Kidney epithelial cell (primary cell): ENCODE data around the gene DDX46. TPM values are rescaled to one million over a fixed set of nuclear protein-coding genes. Genes with fewer than 3 reads are reported as not detected.
"Not testable (repeated sequence)": the region's sequence is repeated elsewhere in the genome, so short reads cannot be mapped to it uniquely, and the experiment has no call there.

Experiments used
- DNase-seq: peaks from one replicate; pipeline ENCODE4 v3.0.0-alpha.2; 2010; ENCODE audit warnings: low read depth
- H3K27me3 ChIP-seq: 2 replicates; pipeline ENCODE4 v1.6.0; 2011; ENCODE audit warnings: low read length; ENCODE audit not compliant: control insufficient read depth, insufficient read depth
- H3K36me3 ChIP-seq: 2 replicates; pipeline ENCODE4 v1.5.1; 2011; ENCODE audit warnings: low read length; ENCODE audit not compliant: control insufficient read depth, insufficient read depth
- H3K4me3 ChIP-seq: 2 replicates; pipeline ENCODE4 v1.5.1; 2011; ENCODE audit warnings: low read depth, mild to moderate bottlenecking, control low read depth, low read length
- total RNA-seq: library from RNA; depleted of rRNA; stranded (reverse); fragments of >200 nt; gene quantifications from 2 replicates; pipeline ENCODE4 v1.2.3, GENCODE V29; 2015
- TF ChIP-seq, protein P1 (sequence below): IDR thresholded peaks from 2 replicates; pipeline ENCODE4 v1.5.1; 2011; ENCODE audit warnings: mild to moderate bottlenecking, moderate library complexity, low read length, control low read depth, inconsistent platforms; ENCODE audit not compliant: insufficient read depth, poor library complexity, severe bottlenecking

Gene DDX46
- total RNA-seq, 1 donor from 2014 or later, result 16.2 TPM

DNA sequence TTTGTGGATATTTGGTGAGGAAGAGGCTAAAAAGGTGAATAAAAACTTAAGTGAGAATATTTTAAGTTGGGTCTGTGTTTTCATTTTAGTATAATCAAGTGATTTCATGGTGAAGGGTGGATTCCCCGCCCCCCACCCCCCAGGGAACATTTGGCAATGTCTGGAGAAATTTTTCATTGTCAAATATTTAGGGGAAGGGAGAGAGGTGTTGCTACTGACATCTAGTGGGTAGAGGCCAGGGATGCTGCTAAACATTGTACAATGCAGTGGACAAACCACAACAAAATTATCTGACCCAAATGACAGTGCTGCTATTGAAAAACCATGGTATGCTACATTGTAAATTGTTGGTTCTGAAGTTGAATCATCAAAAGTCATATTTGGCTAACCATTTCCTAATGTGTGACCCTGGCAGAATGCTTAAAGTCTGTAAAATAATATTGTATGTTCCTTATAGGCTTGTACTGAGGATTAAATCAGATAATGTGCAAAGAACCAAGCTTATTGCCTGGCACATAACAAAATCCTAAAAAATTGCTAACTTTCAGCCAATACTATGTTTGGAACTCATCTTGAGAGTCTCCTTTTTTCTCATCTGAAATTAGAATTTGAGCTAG lies 92.8 kb downstream of the DDX46 start:
- Histone ChIP-seq H3K4me3 (no peak overlapping the region), H3K27me3 (no peaks in the 10 kb centered on the region), H3K36me3 (peaks cover 3% of the 10 kb centered on the region)
- no peak for DNase-seq
- TF ChIP-seq, protein P1, sequence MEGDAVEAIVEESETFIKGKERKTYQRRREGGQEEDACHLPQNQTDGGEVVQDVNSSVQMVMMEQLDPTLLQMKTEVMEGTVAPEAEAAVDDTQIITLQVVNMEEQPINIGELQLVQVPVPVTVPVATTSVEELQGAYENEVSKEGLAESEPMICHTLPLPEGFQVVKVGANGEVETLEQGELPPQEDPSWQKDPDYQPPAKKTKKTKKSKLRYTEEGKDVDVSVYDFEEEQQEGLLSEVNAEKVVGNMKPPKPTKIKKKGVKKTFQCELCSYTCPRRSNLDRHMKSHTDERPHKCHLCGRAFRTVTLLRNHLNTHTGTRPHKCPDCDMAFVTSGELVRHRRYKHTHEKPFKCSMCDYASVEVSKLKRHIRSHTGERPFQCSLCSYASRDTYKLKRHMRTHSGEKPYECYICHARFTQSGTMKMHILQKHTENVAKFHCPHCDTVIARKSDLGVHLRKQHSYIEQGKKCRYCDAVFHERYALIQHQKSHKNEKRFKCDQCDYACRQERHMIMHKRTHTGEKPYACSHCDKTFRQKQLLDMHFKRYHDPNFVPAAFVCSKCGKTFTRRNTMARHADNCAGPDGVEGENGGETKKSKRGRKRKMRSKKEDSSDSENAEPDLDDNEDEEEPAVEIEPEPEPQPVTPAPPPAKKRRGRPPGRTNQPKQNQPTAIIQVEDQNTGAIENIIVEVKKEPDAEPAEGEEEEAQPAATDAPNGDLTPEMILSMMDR, result peak; percentile 51

- not testable (repeated sequence) for DNase-seq, H3K36me3 ChIP-seq, H3K4me3 ChIP-seq, H3K27me3 ChIP-seq
These were observed 97.9 kb downstream of the DDX46 start for GRCh38 chr5:134856465-134856864.

DNA sequence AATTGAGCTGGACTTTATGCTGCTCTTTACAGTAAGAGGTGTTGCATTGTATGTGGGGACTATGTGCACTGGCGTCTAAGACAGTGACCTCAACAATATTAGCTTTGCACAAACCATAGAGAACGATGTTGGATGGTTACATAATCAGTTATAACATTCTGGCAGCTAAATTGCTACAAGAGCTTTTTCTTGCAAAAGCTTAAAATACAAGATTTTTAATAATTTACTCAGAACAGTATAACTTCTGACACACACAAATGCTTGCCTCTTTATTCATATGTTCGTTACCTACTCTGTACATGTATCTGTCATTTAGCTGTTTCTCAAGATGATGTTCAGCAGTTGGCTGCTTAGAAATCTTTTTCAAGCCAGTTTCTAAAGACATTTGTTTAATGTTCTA lies 98.8 kb downstream of the DDX46 start:
- Histone ChIP-seq H3K27me3 (no peaks in the 10 kb centered on the region), H3K36me3 (peaks cover 4% of the 10 kb centered on the region), H3K4me3 (no peak overlapping the region)
- no peak for DNase-seq
- TF ChIP-seq, protein P1, result no peak

GRCh38 chr5:134864707-134865106 lies 106.1 kb downstream of the DDX46 start:
- TF ChIP-seq, protein P1, result no peak
- DNase-seq, result no peak
- H3K27me3 ChIP-seq, result no peaks in the 10 kb centered on the region
- peaks cover 2% of the 10 kb centered on the region for H3K36me3 ChIP-seq
- H3K4me3 ChIP-seq, result no peak overlapping the region

DNA sequence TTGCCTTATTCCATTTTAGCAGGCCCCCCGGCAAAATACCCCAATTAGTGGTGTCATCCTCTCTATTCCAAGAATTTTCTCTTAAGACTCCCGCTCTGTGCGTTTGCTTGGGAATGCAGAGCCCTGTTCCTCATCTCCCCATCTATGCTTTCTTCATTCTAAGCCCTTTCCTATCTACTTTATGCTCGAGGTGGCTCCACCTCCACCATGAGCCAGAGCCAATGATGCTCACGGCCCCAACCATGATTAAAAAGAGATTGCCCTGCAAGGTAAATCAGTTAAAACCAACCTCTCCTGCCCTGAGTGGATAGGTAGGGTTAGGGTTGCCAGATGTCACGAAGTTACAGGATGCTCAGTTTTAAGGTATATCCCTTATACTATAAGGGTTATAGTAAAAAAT lies 114.9 kb downstream of the DDX46 start:
- TF ChIP-seq, protein P1, result no peak
- DNase-seq, result no peak
- Histone ChIP-seq H3K4me3 (no peak overlapping the region), H3K36me3 (no peaks in the 10 kb centered on the region), H3K27me3 (no peaks in the 10 kb centered on the region)

GRCh38 chr5:134873987-134874830 lies 115.6 kb downstream of the DDX46 start, which contains the start of gene TXNDC15:
Gene TXNDC15 (plus strand): TSS chr5:134874371. CDS start chr5:134874428, 57 bp downstream.
- peak; percentile 23 for DNase-seq
- Histone ChIP-seq H3K27me3 (no peaks in the 10 kb centered on the region), H3K36me3 (no peaks in the 10 kb centered on the region), H3K4me3 (peak within 1 kb of the TSS; percentile 90)
- TF ChIP-seq, protein P1, result no peak
